ENCODE results near the gene PDE6H.

The PDE6H gene

GRCh38 chr12:14960548-14961465 is 12.0 kb upstream of the PDE6H start:
- no peak for TF ChIP-seq CTCF (IDR thresholded peaks at IDR 0.05)
- TF ChIP-seq ZFX (IDR thresholded peaks at IDR 0.05; ENCODE audit: borderline replicate concordance), result no peak
- H3K27ac ChIP-seq, result no peak overlapping the region

- no peak for TF ChIP-seq CTCF (IDR thresholded peaks at IDR 0.05)
- no peak for TF ChIP-seq ZFX (IDR thresholded peaks at IDR 0.05; ENCODE audit: borderline replicate concordance)
- H3K27ac ChIP-seq, result no peak within 1 kb of the TSS
Measured at GRCh38 chr12:14961466-14962152, 11.2 kb upstream of the PDE6H start, which contains the start of gene ARHGDIB. ARHGDIB (minus strand) TSS chr12:14961601; CDS start chr12:14950712, 10,889 bp downstream.

- TF ChIP-seq CTCF (IDR thresholded peaks at IDR 0.05) (no peak), ZFX (IDR thresholded peaks at IDR 0.05; ENCODE audit: borderline replicate concordance) (no peak)
- H3K27ac ChIP-seq, result no peak overlapping the region
Measured at GRCh38 chr12:14962153-14962539, 10.7 kb upstream of the PDE6H start.

- H3K27ac ChIP-seq, result no peak overlapping the region
- TF ChIP-seq ZFX (IDR thresholded peaks at IDR 0.05; ENCODE audit: borderline replicate concordance) (no peak), CTCF (IDR thresholded peaks at IDR 0.05) (no peak)
Measured at GRCh38 chr12:14962797-14963196, 10.0 kb upstream of the PDE6H start.

GRCh38 chr12:14963520-14963919 is 9.3 kb upstream of the PDE6H start:
- no peak for TF ChIP-seq CTCF (IDR thresholded peaks at IDR 0.05)
- no peak for TF ChIP-seq ZFX (IDR thresholded peaks at IDR 0.05; ENCODE audit: borderline replicate concordance)
- H3K27ac ChIP-seq, result no peak overlapping the region

- H3K27ac ChIP-seq, result no peak overlapping the region
- no peak for TF ChIP-seq ZFX (IDR thresholded peaks at IDR 0.05; ENCODE audit: borderline replicate concordance)
- TF ChIP-seq CTCF (IDR thresholded peaks at IDR 0.05), result no peak
Measured at GRCh38 chr12:14964406-14964805, 8.4 kb upstream of the PDE6H start.

GRCh38 chr12:14965221-14965620 is 7.6 kb upstream of the PDE6H start:
- TF ChIP-seq CTCF (IDR thresholded peaks at IDR 0.05) (no peak), ZFX (IDR thresholded peaks at IDR 0.05; ENCODE audit: borderline replicate concordance) (no peak)
- no peak overlapping the region for H3K27ac ChIP-seq

All from 22Rv1 (cell line).